Measurements from ENCODE around the gene U2AF1L4. TPM values are rescaled to one million over a fixed set of nuclear protein-coding genes. Genes with fewer than 3 reads are reported as not detected.

Gene U2AF1L4, protein sequence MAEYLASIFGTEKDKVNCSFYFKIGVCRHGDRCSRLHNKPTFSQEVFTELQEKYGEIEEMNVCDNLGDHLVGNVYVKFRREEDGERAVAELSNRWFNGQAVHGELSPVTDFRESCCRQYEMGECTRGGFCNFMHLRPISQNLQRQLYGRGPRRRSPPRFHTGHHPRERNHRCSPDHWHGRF
- total RNA-seq, result 6.6 TPM

GRCh38 chr19:35745328-35746086 is at the start of gene U2AF1L4, which contains the start of gene PSENEN:
Gene U2AF1L4 (minus strand): TSS chr19:35745418. CDS start chr19:35745391, 27 bp downstream.
Gene PSENEN (plus strand): TSS chr19:35745651. CDS start chr19:35745931, 280 bp downstream.
- H3K4me1 ChIP-seq, result peaks cover 53% of the 10 kb centered on the region
- no peaks in the 10 kb centered on the region for H3K27me3 ChIP-seq
- H3K4me3 ChIP-seq, result peak within 1 kb of the TSS; percentile 90 to 93
- peak within 1 kb of the TSS; percentile 100 for H3K27ac ChIP-seq
- no peaks in the 10 kb centered on the region for H3K36me3 ChIP-seq
- intact Hi-C loops (cut with DNase I), result no loop called here
- no peaks in the 10 kb centered on the region for H3K9me3 ChIP-seq
- DNase-seq (ENCODE audit: extremely low spot score in 2 of 2), result peak; percentile 99
- TF ChIP-seq CTCF (IDR thresholded peaks at IDR 0.05) (no peak), POLR2AphosphoS5 (IDR thresholded peaks at IDR 0.05; ENCODE audit: insufficient read depth in 1 of 2, low read depth in 1 of 2) (peak; percentile 75 to 98)

DNA sequence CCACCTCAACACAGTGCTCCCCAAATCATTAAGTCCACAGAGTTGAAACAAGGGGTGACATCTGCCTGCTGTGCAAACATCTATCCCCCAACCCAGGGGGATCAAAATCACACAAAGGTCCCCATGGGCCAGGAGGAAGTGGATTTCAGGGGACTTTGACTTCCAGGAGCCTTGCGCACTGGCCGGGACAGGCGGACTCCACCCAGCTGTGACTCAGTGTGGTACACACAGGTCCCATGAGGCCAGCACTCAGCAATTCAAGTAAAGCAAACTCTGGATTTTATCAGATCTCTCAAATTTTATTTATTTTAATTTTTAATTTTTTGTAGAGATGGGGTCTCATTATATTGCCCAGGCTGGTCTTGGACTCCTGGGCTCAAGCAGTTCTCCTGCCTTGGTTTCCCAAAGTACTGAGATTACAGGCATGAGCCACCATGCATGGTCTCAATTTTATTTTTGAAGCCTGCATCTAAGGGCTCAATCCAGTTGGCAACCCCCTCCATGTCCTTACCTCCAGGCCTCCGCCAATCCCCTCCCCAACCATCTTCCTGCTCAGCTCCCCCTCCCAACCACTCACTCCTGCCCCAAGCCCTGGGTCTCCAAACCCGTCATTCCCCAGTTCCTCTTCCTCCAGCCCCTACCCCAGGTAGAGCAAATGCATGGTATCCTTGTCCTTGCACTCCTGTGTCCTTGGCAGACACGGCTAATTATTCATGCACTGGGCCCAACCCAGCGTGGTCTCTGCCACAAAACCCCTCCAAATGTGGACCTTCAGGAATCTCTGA is 48.4 kb upstream of the U2AF1L4 start:
- intact Hi-C loops (cut with DNase I), result no loop called here
- H3K36me3 ChIP-seq, result no peaks in the 10 kb centered on the region
- peaks cover 8% of the 10 kb centered on the region for H3K4me1 ChIP-seq
- no peak overlapping the region for H3K27ac ChIP-seq
- TF ChIP-seq POLR2AphosphoS5 (IDR thresholded peaks at IDR 0.05; ENCODE audit: insufficient read depth in 1 of 2, low read depth in 1 of 2) (no peak), POLR2A (IDR thresholded peaks at IDR 0.05) (no peak), CTCF (IDR thresholded peaks at IDR 0.05) (no peak)
- no peak for DNase-seq (ENCODE audit: extremely low spot score in 2 of 2)
- no peaks in the 10 kb centered on the region for H3K9me3 ChIP-seq
- H3K27me3 ChIP-seq, result no peaks in the 10 kb centered on the region
- H3K4me3 ChIP-seq, result no peak overlapping the region

DNA sequence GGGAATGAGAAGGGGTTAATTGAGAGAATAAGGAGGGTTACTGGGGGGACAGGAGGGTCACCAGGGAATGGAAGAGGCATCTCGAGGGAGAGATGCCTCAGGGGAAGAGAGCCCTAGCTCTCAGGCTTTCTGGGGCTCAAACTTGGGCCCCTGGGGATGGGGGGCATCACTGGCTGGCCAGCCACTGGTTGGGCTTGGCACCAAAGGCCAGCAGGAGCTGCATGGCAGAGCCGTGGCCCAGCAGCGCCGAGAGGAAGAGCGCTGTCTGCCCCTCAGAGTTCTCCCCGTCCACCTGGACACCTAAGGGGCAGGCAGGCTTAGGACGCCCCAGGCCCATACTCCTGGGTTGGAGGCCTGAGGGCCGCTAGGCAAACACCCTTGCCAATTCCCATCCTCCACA is 47.7 kb upstream of the U2AF1L4 start:
- Histone ChIP-seq H3K27me3 (no peaks in the 10 kb centered on the region), H3K27ac (no peak overlapping the region), H3K9me3 (no peaks in the 10 kb centered on the region), H3K4me1 (peaks cover 7% of the 10 kb centered on the region), H3K36me3 (no peaks in the 10 kb centered on the region), H3K4me3 (no peak overlapping the region)
- TF ChIP-seq POLR2AphosphoS5 (IDR thresholded peaks at IDR 0.05; ENCODE audit: insufficient read depth in 1 of 2, low read depth in 1 of 2), result no peak
- TF ChIP-seq CTCF (IDR thresholded peaks at IDR 0.05), result no peak
- TF ChIP-seq POLR2A (IDR thresholded peaks at IDR 0.05), result no peak
- DNase-seq (ENCODE audit: extremely low spot score in 2 of 2), result no peak
- intact Hi-C loops (cut with DNase I), result no loop called here

- no peaks in the 10 kb centered on the region for H3K36me3 ChIP-seq
- intact Hi-C loops (cut with DNase I), result no loop called here
- no peaks in the 10 kb centered on the region for H3K9me3 ChIP-seq
- no peak overlapping the region for H3K27ac ChIP-seq
- DNase-seq (ENCODE audit: extremely low spot score in 2 of 2), result no peak
- H3K4me1 ChIP-seq, result peaks cover 1% of the 10 kb centered on the region
- no peak overlapping the region for H3K4me3 ChIP-seq
- TF ChIP-seq CTCF (IDR thresholded peaks at IDR 0.05) (no peak), POLR2AphosphoS5 (IDR thresholded peaks at IDR 0.05; ENCODE audit: insufficient read depth in 1 of 2, low read depth in 1 of 2) (no peak), POLR2A (IDR thresholded peaks at IDR 0.05) (no peak)
- no peaks in the 10 kb centered on the region for H3K27me3 ChIP-seq
Measured at GRCh38 chr19:35792312-35792711, 47.1 kb upstream of the U2AF1L4 start.
